Cardiac septum (tissue), 1 donor: ENCODE measurements around the gene SRSF6. TPM values are rescaled to one million over a fixed set of nuclear protein-coding genes. Genes with fewer than 3 reads are reported as not detected.
"Not testable (repeated sequence)": the region's sequence is repeated elsewhere in the genome, so short reads cannot be mapped to it uniquely, and the experiment has no call there.

Experiments used
- DNase-seq: peaks from one replicate; pipeline ENCODE4 v3.0.0-alpha.2; 2020; ENCODE audit warnings: low spot score
- intact Hi-C: fragments of 100-400 bp; cut with DNase I; formaldehyde crosslinking; loops from one replicate; pipeline ENCODE4 v1.14.0; 2022
- total RNA-seq: library from RNA; stranded (reverse); fragmentation: NEBNext Ultra II Directional; extraction: Animal tissue kit (Norgen Biotek cat#: 25700); gene quantifications from one replicate; pipeline ENCODE4 v1.2.1, GENCODE V29; 2021
- donor health status: DM: no; HTN: no; CAD: no.

SRSF6 gene
- total RNA-seq, 1 donor from 2014 or later = 57.4 TPM

DNA sequence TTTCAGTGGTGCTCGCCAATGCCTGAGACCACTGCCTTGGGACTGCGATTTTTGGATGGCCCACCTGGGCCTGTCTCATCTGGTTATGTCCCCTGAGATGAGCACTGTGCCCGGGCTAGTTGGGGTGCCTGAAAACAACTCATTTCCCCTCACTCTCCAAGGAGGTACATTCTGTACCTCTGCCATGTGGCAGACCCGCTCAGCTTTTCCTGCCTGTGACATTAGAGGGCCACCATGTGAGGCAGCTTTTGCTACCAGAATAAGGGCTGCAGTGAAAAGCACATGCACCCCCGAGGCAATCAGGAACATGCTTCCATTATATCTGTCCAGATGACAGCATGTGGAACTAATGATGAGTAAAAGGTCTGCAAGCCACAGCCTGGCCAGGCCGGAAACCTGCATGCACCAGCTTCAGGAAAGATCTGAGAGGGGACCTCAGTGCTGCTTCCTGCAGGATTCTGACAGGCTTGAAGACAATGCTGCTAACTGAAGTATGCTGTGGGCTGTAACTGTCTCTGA lies 11.3 kb upstream of the SRSF6 start:
- no peak for DNase-seq
- intact Hi-C loops = no loop called here

GRCh38 chr20:43448431-43448747 lies 9.3 kb upstream of the SRSF6 start:
- DNase-seq, intact Hi-C loops: not testable (repeated sequence)

DNA sequence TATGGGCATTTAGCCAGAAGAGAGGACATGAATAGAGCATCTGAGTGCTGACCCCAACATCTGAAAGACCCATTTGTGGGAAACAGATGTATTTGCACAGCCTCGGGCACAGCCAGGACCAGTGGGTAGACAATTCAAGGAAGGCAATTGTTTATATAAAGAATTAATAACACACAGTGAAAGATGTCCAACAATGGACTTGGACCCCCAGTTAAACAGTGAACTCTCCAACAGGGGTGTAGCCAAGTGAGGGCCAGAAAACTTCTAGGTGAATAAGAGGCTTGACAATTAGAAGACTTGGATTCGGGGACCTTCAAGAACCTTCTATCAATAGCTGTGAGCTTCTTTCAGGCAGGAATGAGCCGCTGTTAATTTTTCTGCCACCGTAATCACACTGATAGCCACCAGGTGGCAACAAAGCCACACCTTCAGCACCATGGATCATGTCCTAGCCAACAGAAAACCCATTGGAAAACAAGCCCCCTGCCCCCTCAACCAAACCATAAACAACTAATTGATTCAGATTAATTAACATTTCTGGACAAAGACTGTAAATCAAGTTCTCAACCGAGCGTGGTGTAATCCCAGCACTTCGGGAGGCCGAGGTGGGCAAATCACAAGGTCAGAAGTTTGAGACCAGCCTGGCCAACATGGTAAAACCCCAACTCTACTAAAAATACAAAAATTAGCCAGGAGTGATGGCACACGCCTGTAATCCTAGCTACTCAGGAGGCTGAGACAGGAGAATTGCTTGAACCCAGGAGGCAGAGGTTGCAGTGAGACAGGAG lies 8.8 kb upstream of the SRSF6 start:
- no peak for DNase-seq
- intact Hi-C loops = no loop called here

DNA sequence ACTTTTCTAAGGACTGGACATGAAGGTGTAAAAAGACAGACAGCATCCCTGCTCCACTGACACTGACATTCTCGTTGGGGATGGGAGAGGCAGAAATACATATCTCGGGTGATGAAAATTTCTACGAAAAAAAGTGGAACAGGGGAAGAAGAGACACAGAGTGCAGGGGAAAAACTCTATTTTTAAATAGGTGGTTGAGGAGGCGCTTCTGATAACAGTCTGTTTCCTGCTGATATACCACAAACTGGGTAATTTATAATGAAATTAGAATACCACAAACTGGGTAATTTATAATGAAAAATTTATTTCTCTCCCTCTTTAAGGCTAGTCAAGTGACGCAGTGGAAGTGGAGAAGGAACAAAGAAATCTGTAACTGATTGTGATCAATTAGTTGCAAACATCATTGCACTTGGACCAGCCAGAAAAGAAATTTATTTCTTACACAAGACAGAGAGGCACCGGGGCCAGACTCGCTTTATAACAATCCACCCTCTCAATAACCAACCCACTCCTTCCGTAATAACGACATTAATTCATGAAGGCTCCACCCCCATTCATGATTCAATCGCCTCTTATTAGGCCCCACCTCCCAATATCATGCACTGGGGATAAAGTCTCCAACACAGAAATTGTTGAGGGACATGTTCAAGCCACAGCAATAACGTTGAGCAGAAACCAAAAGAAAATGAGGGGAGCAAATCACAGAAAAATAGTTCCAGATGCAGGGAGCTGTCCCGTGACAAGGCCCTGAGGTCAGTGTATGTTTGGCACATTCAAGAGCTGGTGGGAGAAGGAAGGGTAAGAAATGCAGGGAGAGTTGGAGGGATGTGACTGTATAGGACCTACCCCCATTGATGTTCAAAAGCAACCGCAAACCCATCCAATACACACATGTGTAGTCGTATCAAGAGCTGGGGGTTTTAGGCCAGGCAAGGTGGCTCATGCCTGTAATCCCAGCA lies 6.6 kb upstream of the SRSF6 start:
- peak; percentile 10 for DNase-seq
- intact Hi-C loops = loop anchor here (10.0 kb wide), 1 partner anchor 144 kb away; the partner anchor contains the start of gene IFT52

GRCh38 chr20:43452404-43453126 lies 5.1 kb upstream of the SRSF6 start:
- intact Hi-C loops = loop anchor here (10.0 kb wide), 1 partner anchor 142 kb away; the partner anchor contains the start of gene IFT52

GRCh38 chr20:43456252-43456651 lies 1.4 kb upstream of the SRSF6 start:
- intact Hi-C loops = loop anchor here (10.0 kb wide), 1 partner anchor 139 kb away; the partner anchor contains the start of gene IFT52
- DNase-seq = not testable (repeated sequence)

More at GRCh38 chr20:43452404-43453126, 5.1 kb upstream of the SRSF6 start:
- peak; percentile 65 for DNase-seq

GRCh38 chr20:43456809-43457639 lies 672 bp upstream of the SRSF6 start:
- peak; percentile 94 for DNase-seq
- intact Hi-C loops = loop anchor here (10.0 kb wide), 1 partner anchor 138 kb away; the partner anchor contains the start of gene IFT52

- no peak for DNase-seq
- intact Hi-C loops = loop anchor here (10.0 kb wide), 1 partner anchor 136 kb away; the partner anchor contains the start of gene IFT52
Observed at GRCh38 chr20:43458422-43458924, 777 bp downstream of the SRSF6 start.

DNA sequence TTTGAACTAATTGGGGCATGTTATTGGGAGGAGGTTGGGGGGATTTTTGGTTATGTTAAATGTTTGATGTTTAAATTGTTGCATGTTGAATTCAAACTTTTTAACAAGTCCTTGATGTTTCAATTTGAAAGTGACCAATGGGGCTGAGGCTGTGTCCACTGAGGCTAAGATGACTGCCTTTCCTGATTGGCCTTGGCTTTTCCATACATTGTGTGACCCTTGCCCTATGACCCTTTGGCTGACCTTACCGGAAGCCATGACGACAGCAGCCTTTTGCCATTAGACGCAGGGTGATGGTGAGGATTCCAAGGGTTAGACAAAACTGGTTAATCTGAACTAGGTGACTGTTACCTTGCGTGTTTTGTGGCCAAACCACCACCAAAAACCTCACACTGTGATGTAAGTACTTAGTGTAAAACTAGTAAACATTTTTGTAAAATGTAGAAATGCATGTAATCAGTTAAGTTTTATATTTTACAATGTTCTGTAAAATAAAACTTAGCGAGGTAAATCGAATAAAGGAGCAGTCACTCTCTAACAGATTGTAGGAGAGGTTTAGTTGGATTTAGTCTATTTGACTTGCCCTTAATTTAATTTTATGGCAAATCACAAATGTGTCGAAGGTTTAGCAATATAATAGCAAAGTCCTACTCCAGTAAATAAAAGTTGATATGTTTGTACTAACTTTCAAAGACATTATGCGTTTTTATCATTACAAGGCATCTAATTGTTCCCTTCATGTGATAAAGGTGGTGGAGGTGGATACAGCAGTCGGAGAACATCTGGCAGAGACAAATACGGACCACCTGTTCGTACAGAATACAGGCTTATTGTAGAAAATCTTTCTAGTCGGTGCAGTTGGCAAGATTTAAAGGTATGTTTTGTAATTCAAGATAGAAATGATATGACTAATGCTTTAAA lies 1.6 kb downstream of the SRSF6 start:
- intact Hi-C loops = loop anchor here (10.0 kb wide), 1 partner anchor 136 kb away; the partner anchor contains the start of gene IFT52
- no peak for DNase-seq

DNA sequence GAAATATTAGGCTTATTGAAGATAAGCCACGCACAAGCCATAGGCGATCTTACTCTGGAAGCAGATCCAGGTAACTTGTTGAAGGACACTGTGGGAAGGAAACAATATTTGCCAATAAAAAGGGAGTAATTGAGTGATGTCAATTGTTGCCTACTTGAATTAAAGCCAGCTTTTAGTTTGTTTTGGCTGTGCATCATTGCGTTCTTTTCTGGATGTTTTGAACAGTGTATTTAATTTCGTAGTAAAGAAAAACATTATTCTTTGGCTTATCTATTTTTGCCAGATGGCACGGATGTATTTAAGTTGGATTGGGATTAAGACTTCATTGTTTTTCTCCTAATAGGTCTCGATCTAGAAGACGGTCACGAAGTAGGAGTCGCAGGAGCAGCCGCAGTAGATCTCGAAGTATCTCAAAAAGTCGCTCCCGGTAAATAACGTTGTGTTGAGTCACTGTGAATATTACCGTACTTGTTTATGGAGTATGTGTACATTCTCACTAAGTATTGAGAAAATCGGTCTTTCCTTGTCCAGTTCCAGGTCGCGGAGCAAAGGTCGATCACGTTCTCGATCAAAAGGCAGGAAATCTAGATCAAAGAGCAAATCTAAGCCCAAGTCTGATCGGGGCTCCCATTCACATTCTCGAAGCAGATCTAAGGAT lies 2.6 kb downstream of the SRSF6 start:
- intact Hi-C loops = no loop called here
- no peak for DNase-seq

GRCh38 chr20:43460830-43461200 lies 3.1 kb downstream of the SRSF6 start:
- no peak for DNase-seq
- intact Hi-C loops = no loop called here

GRCh38 chr20:43461894-43462659 lies 4.4 kb downstream of the SRSF6 start:
- no peak for DNase-seq
- intact Hi-C loops = no loop called here

DNA sequence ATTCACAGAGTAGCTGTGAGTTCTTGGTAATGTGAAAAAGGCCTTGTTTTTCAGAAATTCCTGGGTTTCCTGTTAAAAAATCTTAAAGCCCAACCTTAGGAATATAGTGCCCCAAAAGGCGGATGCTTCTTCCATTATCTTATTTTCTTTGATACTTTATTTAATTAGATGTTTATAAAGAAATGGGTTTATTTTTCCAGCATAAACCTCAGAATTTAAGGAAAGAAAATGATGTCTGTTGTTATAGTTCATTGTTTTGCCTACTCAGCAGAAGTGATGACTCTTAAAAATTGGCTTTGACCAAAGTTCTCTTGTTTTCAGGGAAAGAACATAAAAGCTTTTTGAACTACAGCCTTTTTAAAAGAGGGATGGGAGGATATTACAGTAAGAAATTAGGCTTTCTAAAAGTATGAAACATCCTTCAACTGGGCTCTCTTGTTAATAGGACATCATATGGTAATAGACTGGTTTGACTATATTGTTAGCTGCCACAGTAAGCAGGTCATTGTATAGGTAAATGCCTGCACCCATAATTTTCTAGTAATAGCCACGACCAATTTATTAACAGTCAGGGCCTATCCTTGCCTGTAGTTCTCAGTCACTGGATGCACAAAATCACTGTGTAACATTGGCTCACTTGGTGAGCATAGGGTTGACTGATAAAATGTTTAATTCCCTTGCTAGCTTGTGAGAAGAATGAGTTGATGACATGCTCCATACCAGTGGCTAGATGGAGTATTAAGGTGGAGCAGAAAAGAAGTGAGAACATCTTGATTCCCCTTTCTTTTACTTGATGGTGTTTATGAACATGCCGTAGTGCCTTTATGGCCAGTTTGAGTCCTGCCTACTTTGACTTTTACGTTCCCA lies 5.2 kb downstream of the SRSF6 start:
- no peak for DNase-seq
- intact Hi-C loops = no loop called here

DNA sequence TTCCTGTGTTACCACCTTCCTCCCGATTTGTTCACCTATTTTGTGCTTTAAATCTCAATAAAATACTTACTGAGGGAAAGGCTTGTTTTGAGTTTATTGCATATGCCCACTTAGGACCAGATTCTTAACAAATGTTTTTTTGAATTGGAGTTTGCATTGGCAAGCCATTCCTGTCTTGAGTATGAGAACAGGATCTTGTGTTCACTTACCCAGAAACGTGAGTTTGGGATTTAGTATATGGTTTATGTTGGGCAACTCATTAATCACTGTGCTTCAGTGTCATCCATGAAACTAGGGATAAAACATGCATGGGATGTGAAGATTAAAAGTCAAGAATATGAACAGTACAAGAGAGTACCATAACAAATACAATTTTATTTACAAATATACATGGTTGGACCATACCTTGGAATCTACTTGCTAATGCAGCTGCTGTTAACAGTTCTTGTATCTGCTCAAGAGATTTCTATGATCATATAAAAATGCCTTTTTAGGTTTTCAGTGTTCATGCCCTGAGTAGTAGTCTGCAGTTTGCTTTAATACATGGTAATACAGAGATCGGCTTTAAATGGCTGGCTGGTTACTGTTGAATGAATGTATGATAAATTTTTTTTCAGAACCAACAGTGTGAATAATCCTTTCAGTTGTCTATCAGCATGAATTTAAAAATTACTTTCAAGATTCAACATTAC lies 6.0 kb downstream of the SRSF6 start:
- intact Hi-C loops = no loop called here
- DNase-seq = no peak
